H1 (cell line): Measurements from ENCODE around the gene TTC28. TPM values are rescaled to one million over a fixed set of nuclear protein-coding genes. Genes with fewer than 3 reads are reported as not detected.

Experiments used
- CTCF ChIA-PET: fragments of 300-600 bp; sonication (Branson Sonifier 250); formaldehyde crosslinking; loops from one replicate; lab custom pipeline; 2021; ENCODE audit not compliant: partially characterized antibody; lab: Charles Lee
- POLR2A ChIA-PET: fragments of 300-600 bp; sonication (Branson Sonifier 250); formaldehyde crosslinking; loops from one replicate; lab custom pipeline; 2021; ENCODE audit warnings: inconsistent platforms; ENCODE audit not compliant: partially characterized antibody; lab: Charles Lee
- DNase-seq, 2 experiments: peaks; one replicate each; pipeline versions ENCODE4 v3.0.0 to v3.0.0-alpha.2; 2010 to 2022; ENCODE audit warnings: low spot score in 2 of 2, low read depth in 1 of 2, mixed read lengths in 1 of 2
- FAIRE-seq: peaks from 2 replicates; lab custom pipeline; 2011; peaks lifted over from hg19 to GRCh38; lab: Jason Lieb, UNC
- H2AFZ ChIP-seq: 2 replicates; pipeline ENCODE4 v1.8.1; 2012; ENCODE audit warnings: low read length, inconsistent platforms
- H2AK5ac ChIP-seq: 2 replicates; pipeline ENCODE4 v1.6.1; 2013; ENCODE audit warnings: low read depth, low read length
- H2BK120ac ChIP-seq: replicated peaks from 2 replicates; pipeline ENCODE3; 2013; ENCODE audit warnings: low read depth, low read length, inconsistent platforms
- H2BK12ac ChIP-seq: 2 replicates; pipeline ENCODE4 v1.6.1; 2013; ENCODE audit warnings: low read depth, low read length
- H2BK15ac ChIP-seq: 2 replicates; pipeline ENCODE4 v1.6.1; 2013; ENCODE audit warnings: low read length
- H2BK20ac ChIP-seq: 2 replicates; pipeline ENCODE4 v1.6.1; 2013; ENCODE audit warnings: low read length
- H2BK5ac ChIP-seq: 2 replicates; pipeline ENCODE4 v1.6.1; 2013; ENCODE audit warnings: low read depth, low read length
- H3K14ac ChIP-seq: 2 replicates; pipeline ENCODE4 v1.6.1; 2013; ENCODE audit warnings: inconsistent platforms; ENCODE audit not compliant: insufficient read length
- H3K18ac ChIP-seq: 2 replicates; pipeline ENCODE4 v1.6.1; 2013; ENCODE audit warnings: low read length; ENCODE audit errors: extremely low read depth
- H3K23ac ChIP-seq: 2 replicates; pipeline ENCODE4 v1.6.1; 2013; ENCODE audit warnings: inconsistent platforms; ENCODE audit not compliant: insufficient read length
- H3K23me2 ChIP-seq: 2 replicates; pipeline ENCODE4 v1.6.1; 2013; ENCODE audit warnings: low read depth, low read length
- H3K27ac ChIP-seq: 2 replicates; pipeline ENCODE4 v1.6.1; 2011; ENCODE audit warnings: low read depth, low read length, inconsistent platforms
- H3K27me3 ChIP-seq, 4 experiments: replicated peaks in 1 of 4; 1 replicate in 1 of 4; 2 replicates in 3 of 4; pipeline versions ENCODE4 v1.6.1 to v1.8.1; 2011 to 2013; ENCODE audit warnings: low read length in 3 of 4, mild to moderate bottlenecking in 3 of 4, inconsistent platforms in 2 of 4, mixed read lengths in 2 of 4, moderate library complexity in 1 of 4; ENCODE audit not compliant: control insufficient read depth in 3 of 4, insufficient read depth in 3 of 4; ENCODE audit errors: extremely low read depth in 1 of 4
- H3K36me3 ChIP-seq, 4 experiments: 2 replicates each; pipeline versions ENCODE4 v1.6.1 to v1.8.1; 2011 to 2013; ENCODE audit warnings: mild to moderate bottlenecking in 4 of 4, low read length in 3 of 4, moderate library complexity in 2 of 4, control low read depth in 1 of 4, inconsistent platforms in 1 of 4; ENCODE audit not compliant: insufficient read depth in 4 of 4, control insufficient read depth in 2 of 4
- H3K4ac ChIP-seq: replicated peaks from 2 replicates; pipeline ENCODE3; 2013; ENCODE audit warnings: low read length, low read depth, mixed read lengths, inconsistent platforms; ENCODE audit not compliant: insufficient read length
- H3K4me1 ChIP-seq, 4 experiments: replicated peaks in 1 of 4; 1 replicate in 1 of 4; 2 replicates in 3 of 4; pipeline versions ENCODE4 v1.6.1 to v1.8.1; 2011 to 2013; ENCODE audit warnings: low read length in 3 of 4, inconsistent platforms in 2 of 4, mixed read lengths in 1 of 4; ENCODE audit not compliant: insufficient read depth in 4 of 4, control insufficient read depth in 3 of 4
- H3K4me2 ChIP-seq, 2 experiments: 2 replicates each; pipeline versions ENCODE4 v1.6.1 to v1.8.1; 2011 to 2013; ENCODE audit warnings: low read depth in 2 of 2, low read length in 2 of 2, control low read depth in 1 of 2, inconsistent platforms in 1 of 2, mild to moderate bottlenecking in 1 of 2; ENCODE audit not compliant: insufficient read depth in 1 of 2
- H3K4me3 ChIP-seq, 4 experiments: fragments of 200-600, 300-600 bp in 1 of 4; sonication (generic), shearing (Covaris generic), sonication (Bioruptor Twin) in 1 of 4; 2 replicates each; pipeline versions ENCODE4 v1.5.1 to v1.8.1; 2011 to 2016; ENCODE audit warnings: low read length in 4 of 4, low read depth in 3 of 4, control low read depth in 2 of 4, inconsistent platforms in 2 of 4, mild to moderate bottlenecking in 2 of 4, mixed read lengths in 1 of 4, moderate library complexity in 1 of 4; ENCODE audit not compliant: insufficient read depth in 2 of 4; ENCODE audit errors: extremely low read depth in 1 of 4
- H3K56ac ChIP-seq: replicated peaks from 2 replicates; pipeline ENCODE3; 2013; ENCODE audit warnings: low read depth, mild to moderate bottlenecking, mixed read lengths, low read length, inconsistent platforms; ENCODE audit not compliant: insufficient read length
- H3K79me1 ChIP-seq: 2 replicates; pipeline ENCODE4 v1.6.1; 2013; ENCODE audit warnings: low read depth, low read length, control low read depth
- H3K79me2 ChIP-seq, 2 experiments: 2 replicates each; pipeline versions ENCODE4 v1.6.1 to v1.8.1; 2012 to 2013; ENCODE audit warnings: low read length in 2 of 2, mild to moderate bottlenecking in 2 of 2, inconsistent platforms in 1 of 2; ENCODE audit not compliant: insufficient read depth in 2 of 2, control insufficient read depth in 1 of 2
- H3K9ac ChIP-seq, 4 experiments: replicated peaks in 1 of 4; 1 replicate in 1 of 4; 2 replicates in 3 of 4; pipeline versions ENCODE4 v1.6.1 to v1.8.1; 2011 to 2013; ENCODE audit warnings: low read depth in 3 of 4, low read length in 3 of 4, control low read depth in 2 of 4, mild to moderate bottlenecking in 2 of 4, moderate library complexity in 2 of 4, inconsistent platforms in 1 of 4; ENCODE audit errors: extremely low read depth in 1 of 4
- H3K9me3 ChIP-seq, 2 experiments: 2 replicates each; pipeline versions ENCODE4 v1.6.1 to v1.8.1; 2012 to 2013; ENCODE audit warnings: mild to moderate bottlenecking in 2 of 2, moderate library complexity in 2 of 2, control low read depth in 1 of 2, inconsistent platforms in 1 of 2, low read depth in 1 of 2, low read length in 1 of 2, mixed read lengths in 1 of 2; ENCODE audit not compliant: insufficient read depth in 2 of 2
- H4K20me1 ChIP-seq, 2 experiments: replicated peaks in 1 of 2; 2 replicates each; pipeline versions ENCODE3 to v1.8.1; 2011 to 2013; ENCODE audit warnings: inconsistent platforms in 2 of 2, low read length in 2 of 2, mild to moderate bottlenecking in 1 of 2; ENCODE audit not compliant: insufficient read depth in 2 of 2, control insufficient read depth in 1 of 2
- H4K5ac ChIP-seq: 2 replicates; pipeline ENCODE4 v1.6.1; 2013; ENCODE audit warnings: low read length, low read depth, mixed read lengths, inconsistent platforms; ENCODE audit not compliant: insufficient read length
- H4K8ac ChIP-seq: 2 replicates; pipeline ENCODE4 v1.8.0; 2013; ENCODE audit warnings: mild to moderate bottlenecking, moderate library complexity, low read length, inconsistent platforms; ENCODE audit not compliant: insufficient read depth; ENCODE audit errors: extremely low read depth
- H4K91ac ChIP-seq: replicated peaks from 2 replicates; pipeline ENCODE3; 2013; ENCODE audit warnings: low read length, mixed read lengths, inconsistent platforms; ENCODE audit not compliant: insufficient read length
- BRCA1 ChIP-seq: IDR thresholded peaks from 2 replicates; pipeline ENCODE4 v1.6.1; 2012; ENCODE audit warnings: low read depth, low read length, improper control_type of control experiment
- CHD1 ChIP-seq: IDR thresholded peaks from 2 replicates; pipeline ENCODE4 v1.6.1; 2012; ENCODE audit warnings: low read depth, low read length, improper control_type of control experiment
- HDAC2 ChIP-seq, 2 experiments: fragments of 300-600 bp in 1 of 2; sonication (generic) in 1 of 2; IDR thresholded peaks; 2 replicates each; pipeline ENCODE4 v1.6.1; 2011 to 2012; ENCODE audit warnings: low read depth in 2 of 2, low read length in 2 of 2, mild to moderate bottlenecking in 2 of 2, moderate library complexity in 2 of 2, borderline replicate concordance in 1 of 2, inconsistent platforms in 1 of 2
- KDM4A ChIP-seq: IDR thresholded peaks from one replicate; pipeline ENCODE4 v1.7.1; 2012; ENCODE audit warnings: low read depth, mild to moderate bottlenecking, moderate library complexity, low read length, inconsistent platforms; ENCODE audit not compliant: severe bottlenecking
- POLR2A ChIP-seq, 2 experiments: IDR thresholded peaks; 1 replicate in 1 of 2; 2 replicates in 1 of 2; pipeline ENCODE4 v1.6.1; 2011; ENCODE audit warnings: low read depth in 2 of 2, low read length in 2 of 2, mild to moderate bottlenecking in 2 of 2; ENCODE audit errors: control extremely low read depth in 1 of 2
- RNF2 ChIP-seq: fragments of 200-900, 300-1000 bp; sonication (generic); IDR thresholded peaks from 2 replicates; pipeline ENCODE4 v1.7.1; 2016; ENCODE audit warnings: borderline replicate concordance, low read depth, mild to moderate bottlenecking, antibody characterized with exemption, low read length; ENCODE audit not compliant: poor library complexity, severe bottlenecking; ENCODE audit errors: missing control alignments
- RXRA ChIP-seq: IDR thresholded peaks from 2 replicates; pipeline ENCODE4 v1.6.1; 2011; ENCODE audit warnings: low read depth, mild to moderate bottlenecking, low read length, moderate library complexity; ENCODE audit not compliant: insufficient read depth
- SIX5 ChIP-seq: IDR thresholded peaks from 2 replicates; pipeline ENCODE4 v1.6.1; 2011; ENCODE audit warnings: mild to moderate bottlenecking, low read depth, low read length
- SP2 ChIP-seq: IDR thresholded peaks from 2 replicates; pipeline ENCODE4 v1.6.1; 2012; ENCODE audit warnings: mild to moderate bottlenecking, low read length, inconsistent platforms
- SRF ChIP-seq: IDR thresholded peaks from 2 replicates; pipeline ENCODE4 v1.6.1; 2011; ENCODE audit warnings: mild to moderate bottlenecking, low read depth, low read length, moderate library complexity
- TBP ChIP-seq: IDR thresholded peaks from 2 replicates; pipeline ENCODE4 v1.6.1; 2011; ENCODE audit warnings: low read depth, low read length, improper control_type of control experiment
- WGBS, 2 experiments: shearing (Covaris generic) in 1 of 2; methylation state at CpG; one replicate each; pipeline versions ENCODE4 v1.1.6 to v1.1.7; 2013 to 2015; ENCODE audit warnings: low lambda C conversion rate in 2 of 2, mixed read lengths in 2 of 2, inconsistent platforms in 1 of 2, low coverage in 1 of 2, missing lambda C conversion rate in 1 of 2; ENCODE audit not compliant: insufficient replicate concordance in 2 of 2, insufficient coverage in 1 of 2, insufficient read length in 1 of 2; ENCODE audit errors: extremely low coverage in 1 of 2, missing lambda C conversion rate in 1 of 2; 5-methylcytosine and 5-hydroxymethylcytosine counted together
- polyA plus RNA-seq, 7 experiments: library from polyadenylated mRNA; depleted of rRNA in 3 of 7; stranded (reverse) in 5 of 7; unstranded in 2 of 7; fragments of >200 nt in 5 of 7; fragments of 200-250 nt in 2 of 7; gene quantifications; 1 replicate in 5 of 7; 2 replicates in 1 of 7; 4 replicates in 1 of 7; pipeline versions ENCODE4 v1.2.1 to v1.2.3, GENCODE V29; 2011 to 2013; ENCODE audit warnings: missing spikeins in 2 of 7, mixed read lengths in 2 of 7
- total RNA-seq: library from RNA; stranded (reverse); fragmentation: NEBNext Ultra II Directional; extraction: Animal tissue kit (Norgen Biotek cat#: 25700); gene quantifications from 2 replicates; pipeline ENCODE4 v1.2.1, GENCODE V29; 2021

Gene TTC28
- total and polyA plus RNA-seq, 2 of the 8 experiments (the other 6 are each of a cell fraction or from before 2014, with no cell fraction given), result 2.6 to 12.6 TPM

GRCh38 chr22:28477556-28477955 is 202.1 kb downstream of the TTC28 start:
- no peaks in the 10 kb centered on the region for H3K79me1 ChIP-seq
- CTCF ChIA-PET, result interaction anchor here (1.0 to 1.8 kb wide), 2 partner anchors 43 to 101 kb away, joined by 3 read pairs; no protein-coding TSS in a partner anchor
- 65% methylated on average over 1 of the region's 1 CpG; no CpG with 5 or more reads in 1 of the 2 experiments for WGBS, 2 experiments
- H3K36me3 ChIP-seq, result no peaks in the 10 kb centered on the region
- no peak overlapping the region for H2BK5ac ChIP-seq
- H2BK20ac ChIP-seq, result no peak overlapping the region
- no peaks in the 10 kb centered on the region for H3K27me3 ChIP-seq
- FAIRE-seq, result peak; percentile 39
- H2AFZ ChIP-seq, result no peak overlapping the region
- H4K8ac ChIP-seq, result no peak overlapping the region
- no peaks in the 10 kb centered on the region for H3K23me2 ChIP-seq
- no peak overlapping the region for H3K9ac ChIP-seq
- H3K4me2 ChIP-seq, result no peak overlapping the region
- POLR2A ChIA-PET, result no interaction called here
- no peak overlapping the region for H2BK12ac ChIP-seq
- no peak overlapping the region for H2AK5ac ChIP-seq
- H2BK15ac ChIP-seq, result no peak overlapping the region
- no peak overlapping the region for H3K23ac ChIP-seq
- TF ChIP-seq CHD1 (no peak), BRCA1 (no peak), SIX5 (no peak), RXRA (no peak), SRF (no peak), TBP (no peak), SP2 (no peak), HDAC2 (IDR thresholded peaks at IDR 0.05; ENCODE audit: borderline replicate concordance in 1 of 2, low read depth in 2 of 2, low read length in 2 of 2) (no peak), POLR2A (IDR thresholded peaks at IDR 0.05; ENCODE audit: control extremely low read depth in 1 of 2, low read depth in 2 of 2, low read length in 2 of 2) (no peak), KDM4A (no peak), RNF2 (no peak)
- H2BK120ac ChIP-seq, result no peak overlapping the region
- no peak overlapping the region for H3K14ac ChIP-seq
- no peaks in the 10 kb centered on the region for H3K4me1 ChIP-seq
- no peaks in the 10 kb centered on the region for H3K79me2 ChIP-seq
- no peak for DNase-seq
- H4K91ac ChIP-seq, result no peak overlapping the region
- H4K20me1 ChIP-seq, result no peaks in the 10 kb centered on the region
- H3K27ac ChIP-seq, result no peak overlapping the region
- no peak overlapping the region for H3K18ac ChIP-seq
- H3K4ac ChIP-seq, result no peak overlapping the region
- H3K9me3 ChIP-seq, result no peaks in the 10 kb centered on the region
- H3K56ac ChIP-seq, result no peak overlapping the region
- no peak overlapping the region for H3K4me3 ChIP-seq
- no peak overlapping the region for H4K5ac ChIP-seq
